K562 (cell line): ENCODE data around the gene ZBED4. TPM values are rescaled to one million over a fixed set of nuclear protein-coding genes. Genes with fewer than 3 reads are reported as not detected.

ENCODE experiments used
- ATAC-seq: fragments of 200-7000 bp; cut with Tn5 transposase; 3 replicates; pipeline ENCODE4 v1.9.1; 2020; ENCODE audit warnings: moderate library complexity
- BruUV-seq: library from RNA; stranded (reverse); fragments of 400-500 nt; replicated peaks from 2 replicates; lab custom pipeline; 2021; lab: Mats Ljungman, UMichigan
- CTCF ChIA-PET: fragments of 300-600 bp; formaldehyde crosslinking; extraction: SDS; loops from one replicate; lab custom pipeline; 2021; ENCODE audit warnings: low intra/inter-chr PET ratio; lab: Yijun Ruan, JAX
- POLR2A ChIA-PET: fragments of 300-600, 350-650 bp; sonication (Branson Sonifier 250); formaldehyde crosslinking; extraction: SDS; loops from one replicate; lab custom pipeline; 2021; ENCODE audit warnings: antibody characterized with exemption, inconsistent platforms; lab: Yijun Ruan, JAX
- DNase-seq, 4 experiments: peaks; one replicate each; pipeline versions ENCODE4 v3.0.0 to v3.0.0-alpha.2; 2011 to 2018; ENCODE audit warnings: low spot score in 3 of 4, mixed read lengths in 3 of 4; ENCODE audit errors: extremely low read depth in 1 of 4
- FAIRE-seq: peaks from 2 replicates; lab custom pipeline; 2011; peaks lifted over from hg19 to GRCh38; lab: Jason Lieb, UNC
- H2AFZ ChIP-seq: 2 replicates; pipeline ENCODE4 v1.6.0; 2011; ENCODE audit warnings: low read depth, low read length, control low read depth, inconsistent platforms
- H3K27ac ChIP-seq: fragments of 200-600 bp; 3 replicates; pipeline ENCODE4 v1.8.0; 2011; ENCODE audit warnings: low read depth, mild to moderate bottlenecking, control low read depth, inconsistent platforms, low read length, moderate library complexity, mixed read lengths; ENCODE audit errors: extremely low read depth
- H3K27me3 ChIP-seq, 2 experiments: fragments of 300-600 bp in 1 of 2; 2 replicates in 1 of 2; 3 replicates in 1 of 2; pipeline versions ENCODE4 v1.6.0 to v1.8.0; 2011; ENCODE audit warnings: inconsistent platforms in 2 of 2, low read length in 2 of 2, mild to moderate bottlenecking in 1 of 2, mixed read lengths in 1 of 2, moderate library complexity in 1 of 2; ENCODE audit not compliant: control insufficient read depth in 2 of 2, insufficient read depth in 2 of 2
- H3K36me3 ChIP-seq: fragments of 300-600 bp; 3 replicates; pipeline ENCODE4 v1.8.0; 2011; ENCODE audit warnings: mild to moderate bottlenecking, low read length, inconsistent platforms; ENCODE audit not compliant: control insufficient read depth, insufficient read depth
- H3K4me1 ChIP-seq, 2 experiments: fragments of 200-600 bp in 1 of 2; replicated peaks in 1 of 2; 2 replicates in 1 of 2; 3 replicates in 1 of 2; pipeline versions ENCODE4 v1.5.1 to v1.8.0; 2011; ENCODE audit warnings: inconsistent platforms in 2 of 2, low read length in 2 of 2, mild to moderate bottlenecking in 1 of 2, mixed read lengths in 1 of 2, moderate library complexity in 1 of 2; ENCODE audit not compliant: control insufficient read depth in 2 of 2, insufficient read depth in 2 of 2
- H3K4me2 ChIP-seq: 2 replicates; pipeline ENCODE4 v1.6.1; 2011; ENCODE audit warnings: low read length, control low read depth, inconsistent platforms, mixed read lengths; ENCODE audit not compliant: insufficient read depth
- H3K4me3 ChIP-seq: fragments of 200-600 bp; sonication (generic), shearing (Covaris generic); 2 replicates; pipeline ENCODE4 v1.5.1; 2016; ENCODE audit warnings: control low read depth, inconsistent platforms
- H3K79me2 ChIP-seq: fragments of 200-600 bp; 3 replicates; pipeline ENCODE4 v1.8.0; 2011; ENCODE audit warnings: low read length, inconsistent platforms; ENCODE audit not compliant: control insufficient read depth, insufficient read depth
- H3K9ac ChIP-seq, 2 experiments: 2 replicates each; pipeline versions ENCODE4 v1.6.0 to v1.6.1; 2011; ENCODE audit warnings: low read depth in 2 of 2, low read length in 2 of 2, control low read depth in 1 of 2, inconsistent platforms in 1 of 2, mild to moderate bottlenecking in 1 of 2, mixed read lengths in 1 of 2; ENCODE audit not compliant: insufficient read depth in 1 of 2
- H3K9me1 ChIP-seq: one replicate; pipeline ENCODE4 v1.6.0; 2011; ENCODE audit warnings: inconsistent platforms, mild to moderate bottlenecking, low read length, moderate library complexity; ENCODE audit not compliant: control insufficient read depth, insufficient read depth
- H3K9me3 ChIP-seq: replicated peaks from 2 replicates; pipeline ENCODE4 v1.5.1; 2011; ENCODE audit warnings: low read depth, low read length, inconsistent platforms; ENCODE audit not compliant: control insufficient read depth, insufficient read depth
- H4K20me1 ChIP-seq: replicated peaks from 2 replicates; pipeline ENCODE4 v1.6.1; 2011; ENCODE audit warnings: low read length, inconsistent platforms, mixed read lengths; ENCODE audit not compliant: control insufficient read depth, insufficient read depth
- CEBPZ ChIP-seq: fragments of 150-350 bp; IDR thresholded peaks from 2 replicates; pipeline ENCODE4 v1.6.1; 2014; ENCODE audit warnings: low read depth, mild to moderate bottlenecking, low read length, borderline replicate concordance
- RFX7 ChIP-seq: fragments of 250-450 bp; sonication (Bioruptor Pico); IDR thresholded peaks from 2 replicates; pipeline ENCODE4 v1.5.1; 2021; ENCODE audit warnings: mild to moderate bottlenecking
- RREB1 ChIP-seq: fragments of 250-450 bp; sonication (Bioruptor Pico); IDR thresholded peaks from 2 replicates; pipeline ENCODE4 v1.4.0; 2020
- SAFB ChIP-seq: fragments of 200-400 bp; formaldehyde crosslinking; IDR thresholded peaks from 2 replicates; pipeline ENCODE4 v1.6.1; 2017; ENCODE audit warnings: low read depth, low read length, borderline replicate concordance
- SFPQ ChIP-seq: fragments of 200-400 bp; formaldehyde crosslinking; IDR thresholded peaks from 2 replicates; pipeline ENCODE4 v1.6.1; 2017; ENCODE audit warnings: mild to moderate bottlenecking, low read depth, low read length, moderate library complexity
- TCF7 ChIP-seq: sonication (generic); IDR thresholded peaks from 2 replicates; pipeline ENCODE4 v1.6.1; 2016; ENCODE audit warnings: antibody characterized with exemption, borderline replicate concordance
- ZHX1 ChIP-seq: fragments of 150-350 bp; conservative IDR thresholded peaks from 2 replicates; pipeline ENCODE4 v1.6.1; 2014; ENCODE audit warnings: low read length
- WGBS: fragments of 100-300 bp; shearing (Covaris generic); methylation state at CpG from one replicate; pipeline ENCODE4 v1.1.6; 2016; ENCODE audit warnings: low coverage, mixed read lengths; ENCODE audit not compliant: insufficient coverage; ENCODE audit errors: missing lambda C conversion rate; 5-methylcytosine and 5-hydroxymethylcytosine counted together
- in situ Hi-C: fragments of 300-500 bp; cut with MboI; formaldehyde crosslinking; loops from 4 replicates; pipeline ENCODE4 v1.15.0; 2018; ENCODE audit warnings: inconsistent platforms, mixed read lengths
- intact Hi-C: fragments of 100-400 bp; cut with micrococcal nuclease; formaldehyde crosslinking; loops from 2 replicates; pipeline ENCODE4 v1.14.2; 2022
- polyA plus RNA-seq, 8 experiments: library from polyadenylated mRNA; depleted of rRNA in 4 of 8; stranded (reverse) in 5 of 8; unstranded in 3 of 8; fragments of >200 nt; fragmentation: Nextera tagmentation in 2 of 8; fragmentation: Illumina TruSeq in 1 of 8; extraction: Ambion mirVana in 2 of 8; extraction: Trizol in 1 of 8; gene quantifications; 2 replicates each; pipeline versions ENCODE4 v1.2.1 to v1.2.3, GENCODE V29; 2011 to 2014; ENCODE audit warnings: inconsistent platforms in 1 of 8, missing spikeins in 1 of 8
- total RNA-seq, 7 experiments: library from RNA; depleted of rRNA in 6 of 7; stranded (reverse); fragments of >200 nt in 6 of 7; fragmentation: Illumina TruSeq in 2 of 7; extraction: Trizol in 2 of 7; gene quantifications; 2 replicates each; pipeline versions ENCODE4 v1.2.1 to v1.2.3, GENCODE V29; 2011 to 2021; ENCODE audit warnings: low replicate concordance in 1 of 7

ZBED4 gene
- total and polyA plus RNA-seq, 9 of the 15 experiments (the other 6 are each of a cell fraction or from before 2014, with no cell fraction given): 1.5 to 16.8 (median 7.4) TPM

GRCh38 chr22:49905465-49905864, 51.8 kb downstream of the ZBED4 start:
- 92% methylated on average over 17 of the region's 18 CpGs for WGBS
- H3K4me2 ChIP-seq: no peak overlapping the region
- H3K27me3 ChIP-seq: no peaks in the 10 kb centered on the region
- ATAC-seq: no peak
- BruUV-seq: no TSS peak
- no peak overlapping the region for H3K9ac ChIP-seq
- no peak for TF ChIP-seq ZHX1
- no peak for TF ChIP-seq RFX7 (CRISPR knock-in tag)
- no peak for TF ChIP-seq CEBPZ
- no peak for TF ChIP-seq TCF7
- no peak for TF ChIP-seq RREB1 (CRISPR knock-in tag)
- TF ChIP-seq SAFB: no peak
- TF ChIP-seq SFPQ: no peak
- intact Hi-C loops (no loop called here), in situ Hi-C loops (no loop called here)
- no peak overlapping the region for H3K27ac ChIP-seq
- H3K36me3 ChIP-seq: peaks cover 25% of the 10 kb centered on the region; the same call in 2 of the 3 replicates
- no peak overlapping the region for H2AFZ ChIP-seq
- no peaks in the 10 kb centered on the region for H4K20me1 ChIP-seq
- CTCF ChIA-PET: no interaction called here
- POLR2A ChIA-PET: interaction anchor here (1.0 to 1.3 kb wide), 2 partner anchors 37 to 49 kb away, joined by 3 to 4 read pairs; no protein-coding TSS in a partner anchor
- no peak for FAIRE-seq
- DNase-seq: no peak
- H3K4me1 ChIP-seq: peaks cover 0 to 23% of the 10 kb centered on the region in 2 experiments; a peak in 1 of 5 replicates
- H3K79me2 ChIP-seq: no peaks in the 10 kb centered on the region
- 0 out of 2 replicates have a peak, but pooled peaks cover 4% of the 10 kb centered on the region for H3K9me3 ChIP-seq
- no peaks in the 10 kb centered on the region for H3K9me1 ChIP-seq
- H3K4me3 ChIP-seq: no peak overlapping the region
